LNCAP (cell line): ENCODE results near the gene SLC47A1.

Source experiments
- TF ChIP-seq, protein P1 (sequence below): fragments of 450-650 bp; IDR thresholded peaks from 2 replicates; pipeline ENCODE4 v1.5.1; 2017; ENCODE audit warnings: mild to moderate bottlenecking

SLC47A1 gene

GRCh38 chr17:19513897-19514488 is 19.7 kb upstream of the SLC47A1 start:
- TF ChIP-seq, protein P1, sequence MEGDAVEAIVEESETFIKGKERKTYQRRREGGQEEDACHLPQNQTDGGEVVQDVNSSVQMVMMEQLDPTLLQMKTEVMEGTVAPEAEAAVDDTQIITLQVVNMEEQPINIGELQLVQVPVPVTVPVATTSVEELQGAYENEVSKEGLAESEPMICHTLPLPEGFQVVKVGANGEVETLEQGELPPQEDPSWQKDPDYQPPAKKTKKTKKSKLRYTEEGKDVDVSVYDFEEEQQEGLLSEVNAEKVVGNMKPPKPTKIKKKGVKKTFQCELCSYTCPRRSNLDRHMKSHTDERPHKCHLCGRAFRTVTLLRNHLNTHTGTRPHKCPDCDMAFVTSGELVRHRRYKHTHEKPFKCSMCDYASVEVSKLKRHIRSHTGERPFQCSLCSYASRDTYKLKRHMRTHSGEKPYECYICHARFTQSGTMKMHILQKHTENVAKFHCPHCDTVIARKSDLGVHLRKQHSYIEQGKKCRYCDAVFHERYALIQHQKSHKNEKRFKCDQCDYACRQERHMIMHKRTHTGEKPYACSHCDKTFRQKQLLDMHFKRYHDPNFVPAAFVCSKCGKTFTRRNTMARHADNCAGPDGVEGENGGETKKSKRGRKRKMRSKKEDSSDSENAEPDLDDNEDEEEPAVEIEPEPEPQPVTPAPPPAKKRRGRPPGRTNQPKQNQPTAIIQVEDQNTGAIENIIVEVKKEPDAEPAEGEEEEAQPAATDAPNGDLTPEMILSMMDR: peak; percentile 92

GRCh38 chr17:19517699-19518098 is 16.0 kb upstream of the SLC47A1 start:
- TF ChIP-seq, protein P1: no peak

- TF ChIP-seq, protein P1: no peak
Measured at GRCh38 chr17:19520641-19521040, 13.0 kb upstream of the SLC47A1 start.

- TF ChIP-seq, protein P1: no peak
Measured at GRCh38 chr17:19523690-19524089, 10.0 kb upstream of the SLC47A1 start.

DNA sequence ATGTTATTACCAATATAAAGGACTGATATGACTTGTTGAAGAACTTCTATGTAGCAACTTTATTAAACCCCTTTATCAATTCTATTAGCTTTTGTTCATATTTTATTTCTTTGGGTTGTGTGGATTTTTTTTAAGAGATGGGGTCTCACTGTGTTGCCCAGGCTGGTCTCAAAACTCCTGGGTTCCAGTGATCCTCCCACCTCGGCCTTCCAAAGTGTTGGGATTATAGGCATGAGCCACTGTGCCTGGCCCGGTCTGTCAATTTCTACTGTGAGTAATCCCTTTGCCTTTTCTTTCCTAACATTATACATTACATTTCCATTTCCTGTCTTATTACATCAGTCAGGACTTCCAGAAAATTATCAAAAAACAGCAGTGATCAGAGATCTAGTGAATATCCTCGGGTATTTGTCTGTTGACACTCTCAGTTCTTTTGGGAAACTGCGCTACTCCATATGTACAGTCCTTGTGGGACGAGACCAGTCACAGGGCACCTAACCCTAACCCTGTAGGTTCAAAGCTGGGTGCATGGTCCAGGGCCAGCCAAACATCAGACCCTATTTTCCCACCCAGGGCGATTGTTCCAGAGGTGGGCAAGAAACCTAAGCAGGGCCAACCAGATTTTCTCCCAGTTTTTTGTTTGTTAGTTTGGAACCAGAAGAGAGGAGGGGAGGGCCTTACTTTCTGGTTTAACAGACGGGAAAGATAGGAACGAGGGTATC is 1.7 kb upstream of the SLC47A1 start:
- TF ChIP-seq, protein P1: no peak

DNA sequence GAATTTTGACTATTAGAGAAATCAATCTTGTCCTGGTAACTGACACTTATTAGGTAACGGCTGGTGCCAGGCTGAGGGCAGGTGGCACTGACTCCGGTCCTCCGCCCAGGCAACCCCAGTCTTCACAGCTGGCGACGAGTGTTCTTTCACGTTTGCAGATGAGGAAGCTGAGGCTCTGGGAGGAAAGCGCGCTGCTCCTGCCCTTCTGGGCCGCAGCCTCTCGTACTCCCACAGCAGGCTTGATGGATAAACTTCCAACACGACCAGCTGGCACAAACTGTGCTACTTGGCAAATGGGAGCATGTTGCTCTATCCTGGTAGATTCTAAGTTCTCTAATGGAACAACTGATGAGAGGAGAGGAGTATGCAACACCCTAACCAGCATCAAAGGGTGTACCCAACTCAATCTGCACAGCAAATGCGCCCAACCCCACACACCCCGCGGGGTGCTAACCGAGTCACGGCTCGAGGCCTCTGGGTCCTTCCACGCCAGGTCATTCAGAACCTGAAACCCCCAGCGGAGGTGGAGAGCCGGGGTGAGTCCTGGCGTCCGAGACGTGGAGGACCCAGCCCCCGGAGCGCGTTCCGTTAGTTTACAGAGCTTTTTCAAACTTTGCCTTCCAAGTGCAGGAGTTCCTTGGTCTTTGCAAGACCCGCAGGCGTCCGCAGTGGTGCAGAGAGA is 477 bp upstream of the SLC47A1 start:
- TF ChIP-seq, protein P1: no peak

DNA sequence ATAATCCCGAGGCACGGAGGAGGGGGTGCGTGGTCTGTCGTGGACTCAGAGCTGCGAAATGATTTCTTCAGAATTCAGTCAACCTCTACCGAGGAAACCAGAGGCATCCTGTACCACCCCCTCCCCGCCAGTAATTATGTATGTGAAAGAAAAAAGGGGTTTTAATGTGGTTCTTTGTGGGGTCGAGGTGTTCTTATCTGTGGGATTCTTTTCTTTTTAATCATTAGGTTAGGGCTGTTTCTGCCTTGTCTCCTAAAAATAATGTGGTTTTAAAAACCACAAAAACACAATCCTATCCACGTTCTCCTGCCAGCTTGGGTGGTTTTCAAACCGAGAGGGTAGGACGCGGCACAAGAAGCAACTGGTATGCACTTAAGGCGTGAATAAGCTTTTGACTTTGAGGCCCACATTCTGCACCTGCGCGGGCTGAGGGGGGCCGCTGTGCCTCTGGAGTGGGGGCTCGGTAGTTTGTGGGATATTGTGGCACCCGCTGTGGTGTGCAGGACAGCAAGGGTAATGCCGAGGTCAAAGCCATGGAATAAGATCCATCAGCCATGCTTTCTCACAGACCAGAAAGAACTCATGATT is 1.0 kb downstream of the SLC47A1 start:
- TF ChIP-seq, protein P1: no peak
